ES-I3 (cell line): Measurements from ENCODE around the gene SRP9.
A peak's percentile ranks its signal among the peaks of the same experiment; 100 is the strongest.
"Not testable (repeated sequence)": the region's sequence is repeated elsewhere in the genome, so short reads cannot be mapped to it uniquely, and the experiment has no call there.

Experiments used
- H3K36me3 ChIP-seq: 2 replicates; pipeline ENCODE4 v1.6.1; 2013; ENCODE audit warnings: mild to moderate bottlenecking, low read length, control low read depth, moderate library complexity; ENCODE audit not compliant: insufficient read depth
- H3K4me1 ChIP-seq: 2 replicates; pipeline ENCODE4 v1.6.1; 2013; ENCODE audit warnings: mild to moderate bottlenecking, control low read depth, low read length; ENCODE audit not compliant: insufficient read depth
- H3K9ac ChIP-seq: 2 replicates; pipeline ENCODE4 v1.6.1; 2013; ENCODE audit warnings: low read depth, mild to moderate bottlenecking, low read length, moderate library complexity
- H3K9me3 ChIP-seq: 2 replicates; pipeline ENCODE4 v1.6.1; 2013; ENCODE audit warnings: mild to moderate bottlenecking, low read length, moderate library complexity; ENCODE audit not compliant: control insufficient read depth, insufficient read depth

SRP9 gene

DNA sequence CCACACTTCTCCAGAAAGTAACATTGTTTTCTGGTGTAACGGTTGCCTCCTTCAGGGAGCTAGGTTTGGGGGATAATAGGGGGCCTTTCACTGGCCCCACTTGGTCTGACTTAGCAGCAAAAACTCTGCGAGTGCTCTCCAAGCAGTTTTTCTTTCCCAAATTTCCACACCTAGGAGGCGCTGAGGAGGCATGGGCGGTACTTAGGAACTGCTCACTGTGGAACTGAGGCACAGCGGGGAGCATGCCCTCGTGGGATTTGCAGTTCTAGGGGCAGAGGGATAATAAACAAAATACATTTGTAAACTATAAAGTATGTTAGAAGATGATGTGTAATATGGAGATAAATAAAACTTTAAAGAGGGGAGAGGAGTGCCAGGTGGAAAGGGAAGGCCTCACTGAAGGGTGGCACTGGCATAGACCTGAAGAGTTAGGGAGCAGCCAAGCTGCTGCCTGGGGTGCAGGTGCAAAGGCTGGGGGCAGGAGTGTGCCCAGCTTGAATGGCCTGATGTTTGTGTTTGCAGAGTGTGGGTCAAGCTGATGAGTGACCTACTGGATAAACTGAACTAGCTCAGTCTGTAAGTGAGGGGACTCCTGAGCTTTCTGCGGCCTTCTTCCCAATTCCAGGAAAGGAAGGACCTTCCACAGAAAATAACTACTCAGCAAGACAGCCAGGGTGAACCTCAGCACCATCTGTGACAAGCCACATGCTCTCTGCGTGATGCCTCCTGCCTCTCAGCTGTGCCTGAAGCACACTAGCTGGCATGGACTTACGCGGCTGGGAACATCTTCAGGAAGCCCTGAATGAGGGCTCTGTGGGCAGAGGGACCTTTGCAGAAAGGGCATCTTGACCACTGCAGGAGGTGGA, 34.2 kb downstream of the SRP9 start:
- H3K9me3 ChIP-seq: no peaks in the 10 kb centered on the region
- H3K4me1 ChIP-seq: peaks cover 33% of the 10 kb centered on the region
- H3K9ac ChIP-seq: peak overlapping the region; percentile 55
- H3K36me3 ChIP-seq: no peaks in the 10 kb centered on the region; the same call in 1 of the 2 replicates

DNA sequence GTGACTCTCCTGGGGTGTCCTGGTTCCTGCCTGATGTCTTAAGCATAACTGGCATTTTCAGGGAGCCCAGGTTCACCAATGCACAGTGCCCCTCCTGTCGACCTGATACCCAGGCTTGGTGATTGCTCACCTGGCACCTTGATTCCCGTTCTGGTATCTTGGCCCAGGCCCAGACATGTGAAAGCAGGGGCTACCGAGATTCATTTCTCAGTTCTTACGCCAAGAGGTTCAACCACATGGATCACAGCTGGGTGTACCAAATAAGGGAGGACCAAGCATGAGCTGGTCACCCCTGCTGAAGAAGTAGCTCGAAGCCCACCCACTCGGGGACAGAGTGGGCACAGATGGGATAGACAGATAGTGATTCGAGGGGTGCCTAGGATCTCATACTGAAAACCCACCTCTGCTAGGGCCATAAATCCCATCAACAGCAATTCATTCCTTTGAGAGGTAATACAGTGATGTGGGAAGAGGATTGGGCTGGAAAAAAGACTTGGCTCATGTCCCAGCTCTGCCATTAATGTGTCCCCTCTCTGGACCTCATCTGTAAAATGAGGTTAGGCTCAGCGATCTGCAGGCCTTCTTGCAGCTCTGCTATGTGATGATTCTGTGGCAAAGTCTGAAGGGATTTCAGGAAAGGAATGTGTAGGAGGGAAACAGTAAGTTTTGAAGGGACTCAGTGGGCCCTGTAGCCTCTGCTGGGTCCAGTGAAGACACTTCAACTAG, 35.0 kb downstream of the SRP9 start:
- H3K36me3 ChIP-seq: no peaks in the 10 kb centered on the region; the same call in 1 of the 2 replicates
- H3K9ac ChIP-seq: no peak overlapping the region
- H3K9me3 ChIP-seq: no peaks in the 10 kb centered on the region
- peaks cover 41% of the 10 kb centered on the region for H3K4me1 ChIP-seq

DNA sequence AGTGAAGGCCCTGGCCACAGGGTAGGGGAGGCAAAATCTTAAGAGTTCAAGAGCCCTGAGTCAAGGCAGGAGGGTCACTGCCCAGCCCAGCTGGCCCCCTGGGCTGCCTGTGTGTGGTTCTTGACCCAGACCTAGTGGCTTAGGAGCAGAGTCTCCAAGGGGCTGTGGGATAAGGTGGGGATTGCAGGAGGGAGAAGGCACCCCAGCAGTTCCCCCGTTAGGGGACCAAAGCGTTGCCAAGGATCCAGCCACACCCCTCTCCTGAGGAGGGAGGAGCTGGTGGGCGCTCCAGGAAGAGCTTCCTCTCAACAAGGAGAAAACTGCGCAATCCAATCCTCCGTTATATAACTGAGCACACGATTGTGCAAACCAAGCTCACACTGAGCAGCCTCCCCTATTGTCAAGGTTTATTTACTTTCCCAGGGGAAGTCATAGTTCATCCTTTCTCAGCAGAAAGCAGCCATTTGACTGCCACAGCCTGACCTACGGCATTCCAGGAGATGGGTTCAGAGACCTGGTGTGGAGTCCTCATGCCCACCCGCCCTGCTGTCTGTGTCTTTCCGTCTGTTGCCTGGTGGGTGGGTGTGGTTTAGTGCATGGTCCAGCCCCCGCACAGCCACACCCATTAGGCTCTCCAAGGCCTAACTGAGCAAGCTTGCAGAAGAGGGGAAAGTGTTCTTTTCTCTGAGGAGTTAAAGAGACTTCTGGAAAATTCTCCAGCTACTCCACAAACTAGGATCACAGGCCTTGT, 35.8 kb downstream of the SRP9 start:
- Histone ChIP-seq H3K9ac (no peak overlapping the region), H3K36me3 (no peaks in the 10 kb centered on the region; the same call in 1 of the 2 replicates), H3K9me3 (no peaks in the 10 kb centered on the region), H3K4me1 (peaks cover 49% of the 10 kb centered on the region)

DNA sequence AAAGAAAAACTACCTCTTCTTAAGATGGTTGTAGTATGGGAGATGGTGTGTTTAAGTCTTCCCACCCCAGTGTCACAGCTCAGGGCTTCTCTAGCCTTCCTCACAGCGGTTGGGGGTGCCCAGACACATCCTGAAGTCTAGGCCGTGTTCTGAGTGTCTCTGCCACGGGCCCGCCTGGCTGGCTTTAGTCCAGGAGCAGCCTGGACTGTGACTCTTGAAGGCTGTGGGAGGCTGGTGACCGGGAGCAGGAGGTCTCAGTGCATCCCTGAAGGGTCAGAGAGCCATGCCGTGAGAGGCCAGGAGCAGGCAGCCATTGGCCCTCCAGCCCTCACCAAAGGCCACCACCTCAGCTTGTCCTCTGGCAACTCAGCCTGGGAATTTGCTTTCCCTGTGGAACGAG, 36.8 kb downstream of the SRP9 start:
- peaks cover 51% of the 10 kb centered on the region for H3K4me1 ChIP-seq
- no peaks in the 10 kb centered on the region; the same call in 1 of the 2 replicates for H3K36me3 ChIP-seq
- H3K9ac ChIP-seq: no peak overlapping the region
- no peaks in the 10 kb centered on the region for H3K9me3 ChIP-seq

DNA sequence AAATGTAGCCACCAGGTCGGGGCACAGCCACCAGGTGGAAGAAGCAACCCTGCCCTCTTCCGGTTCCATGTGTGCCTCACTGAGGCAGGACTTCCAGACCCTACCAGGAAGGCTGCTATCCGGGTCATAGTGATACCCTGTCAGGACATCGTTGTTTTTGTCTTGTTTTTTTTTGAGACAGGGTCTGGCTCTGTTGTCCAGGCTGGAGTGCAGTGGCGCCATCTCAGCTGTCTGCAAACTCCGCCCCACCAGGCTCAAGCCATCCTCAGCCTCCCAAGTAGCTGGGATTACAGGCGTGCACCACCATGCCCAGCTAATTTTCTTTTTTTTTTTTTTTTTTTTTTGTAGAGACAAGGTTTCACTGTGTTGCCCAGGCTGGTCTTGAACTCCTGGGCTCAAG, 37.5 kb downstream of the SRP9 start:
- peaks cover 51% of the 10 kb centered on the region for H3K4me1 ChIP-seq
- not testable (repeated sequence) for H3K36me3 ChIP-seq, H3K9me3 ChIP-seq, H3K9ac ChIP-seq

- peaks cover 51% of the 10 kb centered on the region for H3K4me1 ChIP-seq
- no peak overlapping the region for H3K9ac ChIP-seq
Observed at GRCh38 chr1:225815526-225816178, 38.0 kb downstream of the SRP9 start.

DNA sequence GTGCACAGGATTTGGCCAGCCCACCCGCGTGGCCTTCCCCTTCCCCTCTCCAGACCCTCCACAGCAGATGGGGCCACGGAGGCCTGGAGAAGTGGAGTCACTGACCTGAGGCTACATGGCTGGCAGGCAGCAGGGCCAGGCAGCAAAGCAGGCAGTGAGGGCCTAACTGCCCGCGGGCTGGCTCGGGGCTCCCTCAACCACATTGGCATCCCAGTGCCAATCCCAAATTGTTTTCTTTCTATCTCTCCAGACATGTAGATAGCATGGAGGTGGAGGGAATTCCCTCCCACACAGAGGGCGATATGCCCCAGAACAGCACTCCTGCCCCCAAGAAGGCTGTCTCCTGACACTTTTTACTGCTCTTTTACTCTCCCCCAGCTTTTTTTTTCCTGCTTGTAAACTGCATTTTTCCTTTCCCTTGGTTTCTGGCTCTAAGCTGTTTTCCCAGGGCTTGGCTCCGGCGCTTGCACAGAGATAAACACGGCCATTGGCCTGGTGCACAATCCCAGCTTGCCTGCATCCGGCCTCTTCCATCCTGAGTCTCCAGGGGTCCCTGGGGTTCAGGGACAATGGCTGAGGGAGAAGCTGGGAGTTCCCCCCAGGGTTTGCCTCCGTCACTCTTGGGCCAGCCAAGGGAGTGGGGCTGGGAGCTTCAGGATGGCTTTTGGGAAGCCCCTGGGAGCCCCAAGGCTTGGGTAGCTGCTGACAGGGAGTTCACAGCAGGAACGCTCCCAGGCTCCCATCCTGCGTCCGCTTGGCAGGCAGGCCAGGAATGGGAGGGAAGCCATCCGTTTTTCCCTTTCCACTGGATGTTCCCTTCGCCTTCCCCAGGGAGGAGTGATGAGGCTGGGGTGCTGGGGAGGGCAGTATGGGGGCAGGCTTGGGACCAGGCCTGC, 39.3 kb downstream of the SRP9 start:
- no peak overlapping the region for H3K9ac ChIP-seq
- peaks cover 48% of the 10 kb centered on the region for H3K4me1 ChIP-seq
- no peaks in the 10 kb centered on the region for H3K9me3 ChIP-seq
- no peaks in the 10 kb centered on the region; the same call in 1 of the 2 replicates for H3K36me3 ChIP-seq

More at GRCh38 chr1:225815526-225816178, 38.0 kb downstream of the SRP9 start:
- Histone ChIP-seq H3K9me3 (no peaks in the 10 kb centered on the region), H3K36me3 (no peaks in the 10 kb centered on the region; the same call in 1 of the 2 replicates)

GRCh38 chr1:225817611-225818061, 40.0 kb downstream of the SRP9 start:
- Histone ChIP-seq H3K9me3 (no peaks in the 10 kb centered on the region), H3K4me1 (peaks cover 45% of the 10 kb centered on the region), H3K36me3 (no peaks in the 10 kb centered on the region; the same call in 1 of the 2 replicates), H3K9ac (no peak overlapping the region)

GRCh38 chr1:225818229-225818628, 40.6 kb downstream of the SRP9 start:
- H3K9me3 ChIP-seq: no peaks in the 10 kb centered on the region
- peaks cover 40% of the 10 kb centered on the region for H3K4me1 ChIP-seq
- H3K36me3 ChIP-seq: no peaks in the 10 kb centered on the region; the same call in 1 of the 2 replicates
- no peak overlapping the region for H3K9ac ChIP-seq

DNA sequence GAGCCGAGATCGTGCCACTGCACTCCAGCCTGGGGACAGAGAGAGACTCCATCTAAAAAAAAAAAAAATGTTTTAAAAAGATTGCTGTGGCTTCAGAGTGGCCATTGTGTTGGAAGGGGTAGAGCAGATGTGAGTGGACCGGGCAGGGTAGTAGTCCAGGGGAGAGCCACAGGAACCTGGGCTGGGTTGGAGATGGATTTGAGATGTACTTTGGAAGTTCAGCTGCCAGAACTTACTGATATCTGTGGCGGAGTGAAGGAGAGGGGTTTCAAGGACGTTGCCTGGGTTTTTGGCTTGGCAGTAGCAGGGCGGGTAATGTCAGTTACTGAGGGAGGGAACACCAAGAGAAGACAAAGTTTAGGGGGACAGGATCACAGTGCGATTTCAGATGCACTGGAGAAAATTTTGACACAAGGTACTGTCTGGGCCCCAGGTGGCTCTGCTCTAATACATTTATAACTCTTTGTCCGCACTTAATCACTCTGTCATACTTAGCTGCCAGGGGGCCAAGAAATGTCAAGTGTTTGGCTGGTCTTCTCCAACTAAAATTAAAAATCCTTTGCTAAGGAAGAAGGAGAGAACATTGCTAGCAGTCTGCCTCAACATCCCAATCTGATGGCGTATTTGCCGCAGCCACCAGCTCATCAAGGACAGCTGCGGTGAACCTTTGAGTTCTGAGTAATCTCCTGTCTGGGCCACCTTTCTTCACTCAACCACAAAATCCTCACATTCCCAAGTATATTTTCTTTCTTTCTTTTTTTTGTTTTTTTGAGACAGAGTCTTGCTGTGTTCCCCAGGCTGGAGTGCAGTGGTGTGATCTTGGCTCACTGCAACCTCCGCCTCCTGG, 41.9 kb downstream of the SRP9 start:
- Histone ChIP-seq H3K9me3 (no peaks in the 10 kb centered on the region), H3K4me1 (peaks cover 35% of the 10 kb centered on the region), H3K9ac (no peak overlapping the region), H3K36me3 (no peaks in the 10 kb centered on the region; the same call in 1 of the 2 replicates)

- Histone ChIP-seq H3K36me3 (no peaks in the 10 kb centered on the region; the same call in 1 of the 2 replicates), H3K4me1 (peaks cover 32% of the 10 kb centered on the region), H3K9ac (no peak overlapping the region), H3K9me3 (no peaks in the 10 kb centered on the region)
Observed at GRCh38 chr1:225820522-225821120, 43.0 kb downstream of the SRP9 start.
